ENCODE results near the gene CHTF18. TPM values are rescaled to one million over a fixed set of nuclear protein-coding genes. Genes with fewer than 3 reads are reported as not detected.

Gene CHTF18
- total RNA-seq, 1 donor from 2014 or later, result 4.9 TPM

DNA sequence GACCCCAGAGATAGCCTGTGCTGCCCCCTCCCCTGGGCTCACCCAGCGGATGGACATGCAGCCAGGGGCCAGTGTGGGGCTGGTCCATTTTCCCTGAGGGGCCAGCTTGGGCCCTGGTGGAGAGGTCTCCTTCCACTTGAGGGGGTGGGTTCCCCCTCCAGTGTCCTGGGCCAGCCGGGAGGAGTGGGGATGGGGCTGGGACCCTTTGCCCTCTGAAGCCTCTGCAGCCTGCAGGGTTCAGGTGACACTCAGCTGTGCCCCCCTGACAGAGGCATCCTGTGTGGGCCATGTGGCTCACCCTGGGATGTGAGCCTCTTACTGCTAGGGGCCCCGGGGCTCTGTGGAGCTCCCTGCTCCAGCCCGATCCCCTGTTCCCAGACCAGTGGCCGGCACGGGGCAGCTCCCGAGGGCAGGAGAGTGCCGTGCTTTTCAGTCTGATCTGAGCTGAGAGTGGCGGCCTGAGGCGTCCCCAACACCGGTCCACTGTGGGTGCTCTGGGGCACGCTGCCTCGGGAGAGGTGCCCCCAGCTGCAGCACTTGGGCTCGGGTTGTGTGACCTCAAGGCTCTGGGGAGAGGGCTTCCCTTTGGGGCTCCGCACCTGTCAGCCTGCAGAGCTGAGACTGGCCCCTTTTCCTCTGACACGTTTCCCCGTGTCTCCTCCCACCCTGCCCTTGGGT, 12.6 kb downstream of the CHTF18 start:
- Histone ChIP-seq H3K9me3 (no peaks in the 10 kb centered on the region), H3K4me3 (no peak overlapping the region), H3K27me3 (no peaks in the 10 kb centered on the region), H3K4me1 (peaks cover 6% of the 10 kb centered on the region), H3K27ac (no peak overlapping the region), H3K36me3 (no peaks in the 10 kb centered on the region)
- DNase-seq (ENCODE audit: extremely low spot score in 2 of 2), result no peak
- TF ChIP-seq POLR2AphosphoS5 (IDR thresholded peaks at IDR 0.05; ENCODE audit: insufficient read depth in 1 of 2, low read depth in 1 of 2) (no peak), POLR2A (IDR thresholded peaks at IDR 0.05) (no peak)
- TF ChIP-seq, protein P1, sequence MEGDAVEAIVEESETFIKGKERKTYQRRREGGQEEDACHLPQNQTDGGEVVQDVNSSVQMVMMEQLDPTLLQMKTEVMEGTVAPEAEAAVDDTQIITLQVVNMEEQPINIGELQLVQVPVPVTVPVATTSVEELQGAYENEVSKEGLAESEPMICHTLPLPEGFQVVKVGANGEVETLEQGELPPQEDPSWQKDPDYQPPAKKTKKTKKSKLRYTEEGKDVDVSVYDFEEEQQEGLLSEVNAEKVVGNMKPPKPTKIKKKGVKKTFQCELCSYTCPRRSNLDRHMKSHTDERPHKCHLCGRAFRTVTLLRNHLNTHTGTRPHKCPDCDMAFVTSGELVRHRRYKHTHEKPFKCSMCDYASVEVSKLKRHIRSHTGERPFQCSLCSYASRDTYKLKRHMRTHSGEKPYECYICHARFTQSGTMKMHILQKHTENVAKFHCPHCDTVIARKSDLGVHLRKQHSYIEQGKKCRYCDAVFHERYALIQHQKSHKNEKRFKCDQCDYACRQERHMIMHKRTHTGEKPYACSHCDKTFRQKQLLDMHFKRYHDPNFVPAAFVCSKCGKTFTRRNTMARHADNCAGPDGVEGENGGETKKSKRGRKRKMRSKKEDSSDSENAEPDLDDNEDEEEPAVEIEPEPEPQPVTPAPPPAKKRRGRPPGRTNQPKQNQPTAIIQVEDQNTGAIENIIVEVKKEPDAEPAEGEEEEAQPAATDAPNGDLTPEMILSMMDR (IDR thresholded peaks at IDR 0.05), result no peak
- intact Hi-C loops (cut with DNase I), result no loop called here

DNA sequence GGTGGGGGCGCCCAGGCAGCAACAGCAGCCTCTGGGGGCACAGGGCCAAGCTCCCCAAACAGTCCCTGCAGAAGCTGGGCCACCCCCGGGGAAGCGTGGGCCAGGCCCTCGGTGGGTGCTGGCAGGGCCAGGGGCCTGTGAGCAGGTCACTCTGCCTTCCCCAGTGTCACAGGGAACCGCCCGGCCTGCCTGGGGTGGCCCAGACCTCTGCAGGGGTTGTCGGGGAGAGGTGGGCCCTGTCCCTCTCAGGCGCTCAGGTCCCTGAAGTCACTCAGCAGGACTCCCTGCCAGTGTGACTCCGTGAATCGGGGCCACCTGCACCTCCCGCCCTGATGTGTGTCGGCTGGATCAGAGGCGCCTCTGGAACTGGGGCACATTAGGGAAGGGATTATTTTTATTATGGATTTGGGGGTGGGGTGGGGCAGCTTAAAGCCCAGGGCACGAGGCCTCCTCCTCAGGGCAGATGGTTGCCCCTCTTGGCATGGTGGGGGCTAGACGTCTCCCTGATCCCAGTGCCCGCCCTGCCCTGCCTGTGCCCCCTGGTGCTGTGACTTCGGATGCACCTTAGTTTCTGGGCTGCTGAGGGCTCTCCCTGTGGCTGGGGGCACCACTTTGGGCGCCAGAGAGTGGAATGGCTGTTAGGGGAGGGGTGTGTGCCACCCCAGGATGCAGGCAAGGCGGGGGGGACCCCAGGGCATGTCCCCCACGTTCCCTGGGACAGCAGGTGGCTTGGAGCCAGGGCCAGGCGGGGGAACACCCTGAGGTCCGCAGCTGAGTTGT, 13.4 kb downstream of the CHTF18 start:
- TF ChIP-seq, protein P1 (IDR thresholded peaks at IDR 0.05), result no peak
- TF ChIP-seq POLR2A (IDR thresholded peaks at IDR 0.05) (no peak), POLR2AphosphoS5 (IDR thresholded peaks at IDR 0.05; ENCODE audit: insufficient read depth in 1 of 2, low read depth in 1 of 2) (no peak)
- no peak for DNase-seq (ENCODE audit: extremely low spot score in 2 of 2)
- Histone ChIP-seq H3K9me3 (no peaks in the 10 kb centered on the region), H3K4me1 (peaks cover 13% of the 10 kb centered on the region), H3K27ac (no peak overlapping the region), H3K4me3 (no peak overlapping the region), H3K27me3 (no peaks in the 10 kb centered on the region), H3K36me3 (no peaks in the 10 kb centered on the region)
- intact Hi-C loops (cut with DNase I), result no loop called here

DNA sequence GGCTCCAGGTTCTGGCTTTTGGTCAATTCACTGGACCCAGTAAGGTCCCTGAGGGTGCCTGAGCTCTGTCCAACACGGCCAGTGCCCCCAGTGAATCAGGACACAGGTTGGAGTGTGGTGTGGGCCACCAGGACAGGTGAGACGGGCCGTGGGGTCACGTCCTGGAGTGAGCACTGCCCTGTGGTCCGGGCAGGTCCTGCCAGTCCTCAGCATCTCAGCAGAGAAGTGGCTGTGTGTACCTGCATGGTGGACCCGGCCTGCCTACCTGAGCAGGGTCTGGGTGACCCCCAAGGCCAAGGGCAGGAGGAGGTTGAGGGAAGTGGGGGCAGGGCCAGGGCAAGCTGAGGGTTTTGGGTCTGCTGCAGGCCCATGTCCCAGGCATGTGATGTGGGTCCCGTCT, 14.0 kb downstream of the CHTF18 start:
- no peak overlapping the region for H3K27ac ChIP-seq
- intact Hi-C loops (cut with DNase I), result no loop called here
- no peak for TF ChIP-seq POLR2AphosphoS5 (IDR thresholded peaks at IDR 0.05; ENCODE audit: insufficient read depth in 1 of 2, low read depth in 1 of 2)
- no peak for TF ChIP-seq POLR2A (IDR thresholded peaks at IDR 0.05)
- H3K27me3 ChIP-seq, result no peaks in the 10 kb centered on the region
- no peaks in the 10 kb centered on the region for H3K9me3 ChIP-seq
- no peak for DNase-seq (ENCODE audit: extremely low spot score in 2 of 2)
- H3K4me3 ChIP-seq, result no peak overlapping the region
- no peaks in the 10 kb centered on the region for H3K36me3 ChIP-seq
- peaks cover 13% of the 10 kb centered on the region for H3K4me1 ChIP-seq

DNA sequence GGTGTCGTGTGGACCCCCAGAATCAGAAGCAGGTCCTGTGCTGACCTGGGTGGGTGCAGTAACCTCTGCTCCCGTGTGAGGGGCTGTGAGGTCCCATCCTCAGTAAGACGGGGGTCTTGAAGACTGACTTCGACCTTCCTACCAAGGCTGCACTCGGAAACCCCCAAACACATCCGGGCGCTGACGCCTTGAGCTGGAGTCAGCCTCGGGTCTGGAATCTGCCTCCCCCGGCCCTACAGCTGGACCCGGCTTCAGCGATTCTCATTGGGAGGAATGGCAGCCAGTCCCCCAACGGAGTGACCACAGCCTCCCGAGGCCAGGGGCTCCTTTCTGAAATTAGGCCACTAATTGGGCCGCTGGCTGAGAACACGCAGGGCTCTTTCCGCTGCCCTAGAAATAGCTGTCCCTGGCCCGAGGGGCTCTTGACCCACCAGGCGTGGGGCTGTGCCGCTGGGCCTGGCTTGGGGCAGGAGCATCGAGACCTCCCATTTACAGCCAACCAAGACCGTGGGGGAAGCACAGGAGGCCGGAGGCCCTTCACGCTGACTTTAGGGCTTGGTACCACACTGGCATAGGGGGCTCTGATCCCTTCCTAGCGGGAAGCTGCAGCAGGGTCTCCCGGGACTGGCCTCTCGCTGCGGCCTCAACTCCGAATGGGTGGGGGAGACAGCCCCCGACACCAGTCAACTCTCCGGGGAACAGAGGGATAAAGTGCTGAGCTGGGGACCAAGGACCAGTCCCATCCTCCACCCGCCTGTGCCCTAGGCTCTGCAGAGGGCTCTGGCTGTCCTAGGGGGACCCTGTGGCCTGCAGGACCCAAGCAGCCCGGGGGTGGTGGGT, 14.7 kb downstream of the CHTF18 start:
- peaks cover 17% of the 10 kb centered on the region for H3K4me1 ChIP-seq
- no peak overlapping the region for H3K27ac ChIP-seq
- H3K9me3 ChIP-seq, result no peaks in the 10 kb centered on the region
- no peak for DNase-seq (ENCODE audit: extremely low spot score in 2 of 2)
- H3K4me3 ChIP-seq, result no peak overlapping the region
- H3K36me3 ChIP-seq, result no peaks in the 10 kb centered on the region
- H3K27me3 ChIP-seq, result no peaks in the 10 kb centered on the region
- TF ChIP-seq, protein P1 (IDR thresholded peaks at IDR 0.05), result no peak
- TF ChIP-seq POLR2AphosphoS5 (IDR thresholded peaks at IDR 0.05; ENCODE audit: insufficient read depth in 1 of 2, low read depth in 1 of 2) (no peak), POLR2A (IDR thresholded peaks at IDR 0.05) (no peak)
- intact Hi-C loops (cut with DNase I), result no loop called here

DNA sequence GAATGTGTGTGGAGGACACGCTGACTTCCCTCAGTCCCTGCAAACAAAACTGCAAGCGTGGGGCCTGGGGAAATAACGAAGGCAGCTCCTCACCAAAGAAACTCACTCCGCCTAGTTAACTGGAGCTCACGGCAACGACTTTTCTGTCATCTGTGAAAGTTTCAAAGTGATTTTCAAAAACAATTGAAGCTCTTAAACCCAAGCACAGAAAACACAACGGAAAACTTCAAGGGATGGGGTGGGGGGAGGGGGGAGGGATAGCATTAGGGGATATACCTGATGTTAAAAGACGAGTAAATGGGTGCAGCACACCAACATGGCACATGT, 15.3 kb downstream of the CHTF18 start:
- Histone ChIP-seq H3K9me3 (no peaks in the 10 kb centered on the region), H3K36me3 (no peaks in the 10 kb centered on the region), H3K4me3 (no peak overlapping the region), H3K4me1 (peaks cover 22% of the 10 kb centered on the region), H3K27me3 (no peaks in the 10 kb centered on the region), H3K27ac (no peak overlapping the region)
- intact Hi-C loops (cut with DNase I), result no loop called here
- no peak for TF ChIP-seq POLR2AphosphoS5 (IDR thresholded peaks at IDR 0.05; ENCODE audit: insufficient read depth in 1 of 2, low read depth in 1 of 2)
- TF ChIP-seq, protein P1 (IDR thresholded peaks at IDR 0.05), result no peak
- no peak for TF ChIP-seq POLR2A (IDR thresholded peaks at IDR 0.05)
- DNase-seq (ENCODE audit: extremely low spot score in 2 of 2), result no peak

Measured in vagina (tissue), 2 donors.